Cardiac muscle cell (in vitro differentiated cells and primary cell): ENCODE measurements around the gene CRADD. TPM values are rescaled to one million over a fixed set of nuclear protein-coding genes. Genes with fewer than 3 reads are reported as not detected.

Experiments used
- DNase-seq, 2 donors: peaks; one replicate each; pipeline versions ENCODE4 v3.0.0 to v3.0.0-alpha.2; 2010 to 2017; ENCODE audit warnings: low read depth in 1 of 2, low spot score in 1 of 2
- H3K27ac ChIP-seq: fragments of 200-600 bp; sonication (generic); 2 replicates; pipeline ENCODE4 v1.5.1; 2016
- H3K27me3 ChIP-seq: fragments of 200-600 bp; sonication (generic); 2 replicates; pipeline ENCODE4 v1.6.0; 2016; ENCODE audit warnings: control low read depth
- H3K36me3 ChIP-seq: fragments of 200-600 bp; sonication (generic); 2 replicates; pipeline ENCODE4 v1.5.1; 2016; ENCODE audit warnings: control low read depth
- H3K4me1 ChIP-seq: fragments of 200-600 bp; sonication (generic); 2 replicates; pipeline ENCODE4 v1.8.1; 2017; ENCODE audit warnings: low read depth, mild to moderate bottlenecking, mixed run types
- H3K4me3 ChIP-seq: fragments of 200-600 bp; sonication (generic); 2 replicates; pipeline ENCODE4 v1.5.1; 2016; ENCODE audit warnings: mild to moderate bottlenecking
- H3K9me3 ChIP-seq: fragments of 200-600 bp; sonication (generic); 2 replicates; pipeline ENCODE4 v1.5.1; 2017; ENCODE audit warnings: low read depth, mild to moderate bottlenecking, control low read depth
- polyA plus RNA-seq: library from polyadenylated mRNA; unstranded; fragments of >200 nt; fragmentation: Nextera tagmentation; extraction: Ambion mirVana; gene quantifications from 2 replicates; pipeline ENCODE4 v1.2.1, GENCODE V29; 2016
- total RNA-seq: library from RNA; depleted of rRNA; stranded (reverse); fragments of >200 nt; gene quantifications from 2 replicates; pipeline ENCODE4 v1.2.3, GENCODE V29; 2016
- TF ChIP-seq, protein P1 (sequence below): IDR thresholded peaks from 2 replicates; pipeline ENCODE4 v1.5.1; 2012; ENCODE audit warnings: low read depth, mild to moderate bottlenecking, low read length

Gene CRADD
- total and polyA plus RNA-seq, 2 experiments from 2014 or later, result 13.8 to 37.9 TPM

GRCh38 chr12:93719710-93720109 lies 42.5 kb downstream of the CRADD start:
- no peaks in the 10 kb centered on the region for H3K9me3 ChIP-seq
- no peak overlapping the region for H3K4me3 ChIP-seq
- H3K27me3 ChIP-seq, result no peaks in the 10 kb centered on the region
- no peak overlapping the region for H3K27ac ChIP-seq
- no peaks in the 10 kb centered on the region for H3K36me3 ChIP-seq
- H3K4me1 ChIP-seq, result no peaks in the 10 kb centered on the region
- TF ChIP-seq, protein P1, sequence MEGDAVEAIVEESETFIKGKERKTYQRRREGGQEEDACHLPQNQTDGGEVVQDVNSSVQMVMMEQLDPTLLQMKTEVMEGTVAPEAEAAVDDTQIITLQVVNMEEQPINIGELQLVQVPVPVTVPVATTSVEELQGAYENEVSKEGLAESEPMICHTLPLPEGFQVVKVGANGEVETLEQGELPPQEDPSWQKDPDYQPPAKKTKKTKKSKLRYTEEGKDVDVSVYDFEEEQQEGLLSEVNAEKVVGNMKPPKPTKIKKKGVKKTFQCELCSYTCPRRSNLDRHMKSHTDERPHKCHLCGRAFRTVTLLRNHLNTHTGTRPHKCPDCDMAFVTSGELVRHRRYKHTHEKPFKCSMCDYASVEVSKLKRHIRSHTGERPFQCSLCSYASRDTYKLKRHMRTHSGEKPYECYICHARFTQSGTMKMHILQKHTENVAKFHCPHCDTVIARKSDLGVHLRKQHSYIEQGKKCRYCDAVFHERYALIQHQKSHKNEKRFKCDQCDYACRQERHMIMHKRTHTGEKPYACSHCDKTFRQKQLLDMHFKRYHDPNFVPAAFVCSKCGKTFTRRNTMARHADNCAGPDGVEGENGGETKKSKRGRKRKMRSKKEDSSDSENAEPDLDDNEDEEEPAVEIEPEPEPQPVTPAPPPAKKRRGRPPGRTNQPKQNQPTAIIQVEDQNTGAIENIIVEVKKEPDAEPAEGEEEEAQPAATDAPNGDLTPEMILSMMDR, result no peak
- DNase-seq, result no peak

DNA sequence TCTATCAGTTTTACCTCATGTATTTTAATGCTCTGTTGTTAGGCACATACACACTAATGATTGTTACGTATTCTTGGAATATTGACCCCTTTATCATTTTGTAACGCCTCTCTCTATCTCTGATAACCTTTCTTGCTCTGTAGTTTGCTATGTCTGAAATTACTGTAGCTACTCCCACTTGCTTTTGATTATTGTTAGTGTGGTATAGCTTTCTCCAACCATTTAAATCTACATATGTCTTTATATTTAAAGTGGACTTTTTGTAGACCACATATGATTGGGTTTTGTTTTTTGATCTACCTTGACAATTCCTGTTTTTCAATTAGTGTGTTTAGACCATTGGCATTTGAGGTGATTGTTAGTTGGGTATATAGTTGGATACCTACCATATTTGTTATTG lies 43.4 kb downstream of the CRADD start:
- no peaks in the 10 kb centered on the region for H3K36me3 ChIP-seq
- H3K4me1 ChIP-seq, result no peaks in the 10 kb centered on the region
- TF ChIP-seq, protein P1, result no peak
- H3K9me3 ChIP-seq, result no peaks in the 10 kb centered on the region
- H3K27ac ChIP-seq, result no peak overlapping the region
- no peaks in the 10 kb centered on the region for H3K27me3 ChIP-seq
- H3K4me3 ChIP-seq, result no peak overlapping the region
- DNase-seq, result no peak

DNA sequence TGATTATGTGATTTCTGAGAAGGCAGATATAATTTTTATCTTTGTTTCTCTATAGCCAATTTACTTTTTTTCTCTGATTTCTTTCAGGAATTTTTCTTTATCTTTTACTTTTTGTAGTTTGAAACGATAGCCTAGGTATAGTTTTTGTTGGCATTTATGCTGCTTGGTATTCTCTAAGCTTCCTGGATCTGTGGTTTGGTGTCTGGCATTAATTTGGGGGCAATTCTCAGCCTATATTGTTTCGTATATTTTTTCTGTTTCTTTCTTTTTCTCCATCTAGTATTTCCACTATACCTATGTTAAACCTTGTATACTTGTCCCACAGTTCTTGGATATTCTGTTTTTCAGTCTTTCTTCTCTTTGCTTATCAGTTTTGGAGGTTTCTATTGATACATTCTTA lies 45.0 kb downstream of the CRADD start:
- H3K4me3 ChIP-seq, result no peak overlapping the region
- no peak for DNase-seq
- H3K9me3 ChIP-seq, result no peaks in the 10 kb centered on the region
- H3K27ac ChIP-seq, result no peak overlapping the region
- H3K27me3 ChIP-seq, result no peaks in the 10 kb centered on the region
- H3K4me1 ChIP-seq, result no peaks in the 10 kb centered on the region
- no peaks in the 10 kb centered on the region for H3K36me3 ChIP-seq
- TF ChIP-seq, protein P1, result no peak

DNA sequence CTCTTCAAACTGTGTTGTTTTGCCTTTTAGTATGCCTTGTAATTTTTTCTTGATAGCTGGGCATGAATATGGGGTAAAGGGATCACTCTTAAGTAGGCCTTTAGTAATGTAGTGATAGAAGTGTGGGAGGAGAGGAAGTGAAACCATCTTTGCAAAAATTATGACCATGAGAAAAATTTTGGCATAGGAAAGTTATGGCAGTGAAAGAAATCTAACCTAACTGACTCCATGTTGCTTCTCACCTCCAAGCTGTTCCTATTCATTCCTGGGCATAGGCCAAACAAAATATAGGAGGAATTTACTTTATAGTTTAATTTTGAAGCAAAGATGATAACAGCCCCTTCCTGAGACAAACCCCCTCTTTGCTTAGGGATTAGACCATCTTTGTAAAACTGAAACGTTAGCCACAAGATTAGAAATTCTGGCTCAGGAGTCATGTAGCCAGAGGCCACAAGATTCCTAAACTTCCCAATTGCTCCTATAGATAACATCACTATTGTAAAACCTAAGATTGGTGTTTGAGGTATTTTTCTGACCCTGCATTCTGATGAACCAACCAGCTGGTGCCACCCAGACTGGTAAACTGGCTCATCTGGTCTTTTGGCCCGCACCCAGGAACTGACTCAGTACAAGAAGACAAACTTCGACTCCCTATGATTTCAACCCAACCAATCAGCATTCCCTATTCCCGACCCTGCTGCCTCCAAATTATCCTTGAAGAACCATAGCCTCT lies 45.8 kb downstream of the CRADD start:
- H3K9me3 ChIP-seq, result no peaks in the 10 kb centered on the region
- no peak overlapping the region for H3K4me3 ChIP-seq
- TF ChIP-seq, protein P1, result no peak
- no peak overlapping the region for H3K27ac ChIP-seq
- H3K36me3 ChIP-seq, result no peaks in the 10 kb centered on the region
- H3K27me3 ChIP-seq, result no peaks in the 10 kb centered on the region
- DNase-seq, result no peak
- H3K4me1 ChIP-seq, result no peaks in the 10 kb centered on the region

DNA sequence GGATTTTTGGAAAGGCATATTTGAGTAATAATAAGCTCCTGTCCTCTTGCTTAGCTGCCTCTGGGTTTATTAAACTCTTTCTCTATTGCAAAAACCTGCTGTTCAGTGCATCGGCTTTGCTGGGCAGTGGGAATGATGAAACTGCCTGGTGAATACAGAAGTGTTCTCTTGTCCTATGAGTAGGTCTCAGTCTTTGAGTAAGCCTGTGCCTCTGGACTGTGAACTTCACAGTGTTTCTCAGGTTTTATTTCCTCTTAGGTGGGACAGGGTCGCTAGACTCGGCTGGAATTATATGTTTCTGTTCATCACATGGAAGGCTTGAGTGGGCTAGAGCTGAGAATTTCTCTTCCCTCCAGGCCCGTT lies 46.4 kb downstream of the CRADD start:
- no peak overlapping the region for H3K27ac ChIP-seq
- no peaks in the 10 kb centered on the region for H3K36me3 ChIP-seq
- H3K4me3 ChIP-seq, result no peak overlapping the region
- H3K4me1 ChIP-seq, result no peaks in the 10 kb centered on the region
- TF ChIP-seq, protein P1, result no peak
- no peaks in the 10 kb centered on the region for H3K9me3 ChIP-seq
- no peaks in the 10 kb centered on the region for H3K27me3 ChIP-seq
- DNase-seq, result no peak
